Measurements from ENCODE around the gene ACTR5.

Gene ACTR5

DNA sequence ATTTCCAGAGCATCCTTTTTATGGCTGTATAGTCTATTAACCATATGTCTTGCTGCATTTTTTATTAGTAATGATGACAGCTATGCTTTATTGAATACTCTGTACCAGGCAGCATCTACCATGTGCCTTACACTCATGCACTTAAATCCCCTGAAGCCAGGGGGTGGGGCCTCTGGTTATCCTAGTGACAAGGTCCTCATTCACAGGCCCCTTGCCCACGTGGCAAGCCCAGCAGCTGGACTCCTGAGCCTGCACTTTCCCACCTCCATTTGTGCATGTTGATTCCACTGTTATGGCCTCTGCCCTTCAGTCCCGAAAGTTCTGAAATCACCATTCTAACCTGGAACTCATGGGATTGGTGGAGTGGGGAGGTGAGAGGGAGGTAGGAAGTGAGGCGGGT, 22.3 kb downstream of the ACTR5 start:
- Histone ChIP-seq H2AFZ (ENCODE audit: low read depth, low read length) (no peak overlapping the region), H3K79me2 (ENCODE audit: insufficient read depth, low read length) (no peaks in the 10 kb centered on the region), H3K27ac (ENCODE audit: low read length) (no peak overlapping the region), H3K9ac (ENCODE audit: low read depth, low read length) (no peak overlapping the region), H3K9me3 (ENCODE audit: insufficient read depth, low read length, severe bottlenecking) (peaks cover 2% of the 10 kb centered on the region), H3K36me3 (ENCODE audit: insufficient read depth, low read length) (peaks cover 89% of the 10 kb centered on the region), H3K4me2 (ENCODE audit: insufficient read depth, low read length) (no peak overlapping the region), H3K27me3 (ENCODE audit: insufficient read depth, low read length, poor library complexity) (no peaks in the 10 kb centered on the region), H4K20me1 (ENCODE audit: insufficient read depth, low read length) (peaks cover 4% of the 10 kb centered on the region; the same call in 1 of the 2 replicates), H3K4me3 (ENCODE audit: low read depth in 1 of 2, low read length in 2 of 2) (no peak overlapping the region), H3K4me1 (ENCODE audit: insufficient read depth, low read length) (no peaks in the 10 kb centered on the region)
- no peak for DNase-seq
- ATAC-seq (ENCODE audit: insufficient read depth, low read depth): no peak
- TF ChIP-seq CTCF (IDR thresholded peaks at IDR 0.05; ENCODE audit: borderline replicate concordance, extremely low read depth, low read length, poor library complexity, severe bottlenecking) (no peak), EZH2 (IDR thresholded peaks at IDR 0.05; ENCODE audit: borderline replicate concordance, low read depth, low read length, severe bottlenecking) (no peak)

DNA sequence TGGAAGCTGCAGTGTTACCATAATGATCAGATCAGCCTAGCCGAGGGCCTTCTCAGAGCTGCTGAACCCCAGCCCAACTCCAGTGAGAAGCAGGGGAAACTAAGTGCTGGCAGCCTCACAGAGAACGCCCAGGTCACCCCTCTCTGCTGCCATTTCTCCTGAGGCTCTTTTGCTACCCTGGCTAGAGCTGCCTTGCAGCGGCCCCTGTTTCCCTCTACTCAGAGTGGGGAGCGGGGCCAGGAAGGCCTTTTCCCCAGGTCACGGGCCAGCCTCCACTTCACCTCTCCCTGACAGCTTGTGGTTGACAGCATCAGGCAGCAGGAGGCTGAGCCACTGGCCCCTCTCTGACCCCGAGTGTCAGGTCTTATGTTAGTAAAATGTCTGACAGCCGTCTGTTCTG, 22.7 kb downstream of the ACTR5 start:
- no peak for ATAC-seq (ENCODE audit: insufficient read depth, low read depth)
- H3K27ac ChIP-seq (ENCODE audit: low read length): no peak overlapping the region
- no peak overlapping the region for H2AFZ ChIP-seq (ENCODE audit: low read depth, low read length)
- H3K4me2 ChIP-seq (ENCODE audit: insufficient read depth, low read length): no peak overlapping the region
- TF ChIP-seq CTCF (IDR thresholded peaks at IDR 0.05; ENCODE audit: borderline replicate concordance, extremely low read depth, low read length, poor library complexity, severe bottlenecking) (no peak), EZH2 (IDR thresholded peaks at IDR 0.05; ENCODE audit: borderline replicate concordance, low read depth, low read length, severe bottlenecking) (no peak)
- no peaks in the 10 kb centered on the region for H3K79me2 ChIP-seq (ENCODE audit: insufficient read depth, low read length)
- no peak overlapping the region for H3K9ac ChIP-seq (ENCODE audit: low read depth, low read length)
- peaks cover 4% of the 10 kb centered on the region; the same call in 1 of the 2 replicates for H4K20me1 ChIP-seq (ENCODE audit: insufficient read depth, low read length)
- peaks cover 2% of the 10 kb centered on the region for H3K9me3 ChIP-seq (ENCODE audit: insufficient read depth, low read length, severe bottlenecking)
- H3K27me3 ChIP-seq (ENCODE audit: insufficient read depth, low read length, poor library complexity): no peaks in the 10 kb centered on the region
- H3K36me3 ChIP-seq (ENCODE audit: insufficient read depth, low read length): peaks cover 87% of the 10 kb centered on the region
- no peaks in the 10 kb centered on the region for H3K4me1 ChIP-seq (ENCODE audit: insufficient read depth, low read length)
- H3K4me3 ChIP-seq (ENCODE audit: low read depth in 1 of 2, low read length in 2 of 2): no peak overlapping the region
- DNase-seq: no peak

DNA sequence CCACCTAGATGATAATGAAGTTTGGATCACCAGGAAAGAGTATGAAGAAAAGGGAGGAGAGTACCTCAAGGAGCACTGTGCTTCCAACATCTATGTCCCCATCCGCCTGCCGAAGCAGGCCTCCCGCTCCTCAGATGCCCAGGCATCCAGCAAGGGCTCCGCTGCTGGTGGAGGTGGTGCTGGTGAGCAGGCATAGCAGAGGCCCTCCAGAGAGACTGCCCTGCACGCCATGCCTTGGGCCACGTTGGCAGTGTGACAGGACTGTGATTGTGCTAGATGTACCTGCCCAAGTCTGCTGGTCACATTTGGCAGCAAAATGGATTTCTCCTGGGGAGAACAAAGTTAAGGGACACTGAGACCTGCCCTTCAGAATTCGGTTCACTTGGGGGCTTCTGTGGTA, 23.4 kb downstream of the ACTR5 start:
- ATAC-seq (ENCODE audit: insufficient read depth, low read depth): no peak
- H3K4me2 ChIP-seq (ENCODE audit: insufficient read depth, low read length): no peak overlapping the region
- peaks cover 85% of the 10 kb centered on the region for H3K36me3 ChIP-seq (ENCODE audit: insufficient read depth, low read length)
- no peaks in the 10 kb centered on the region for H3K79me2 ChIP-seq (ENCODE audit: insufficient read depth, low read length)
- TF ChIP-seq CTCF (IDR thresholded peaks at IDR 0.05; ENCODE audit: borderline replicate concordance, extremely low read depth, low read length, poor library complexity, severe bottlenecking) (no peak), EZH2 (IDR thresholded peaks at IDR 0.05; ENCODE audit: borderline replicate concordance, low read depth, low read length, severe bottlenecking) (no peak)
- H3K4me1 ChIP-seq (ENCODE audit: insufficient read depth, low read length): no peaks in the 10 kb centered on the region
- H3K27me3 ChIP-seq (ENCODE audit: insufficient read depth, low read length, poor library complexity): no peaks in the 10 kb centered on the region
- H3K4me3 ChIP-seq (ENCODE audit: low read depth in 1 of 2, low read length in 2 of 2): no peak overlapping the region
- DNase-seq: no peak
- no peak overlapping the region for H2AFZ ChIP-seq (ENCODE audit: low read depth, low read length)
- no peak overlapping the region for H3K27ac ChIP-seq (ENCODE audit: low read length)
- H4K20me1 ChIP-seq (ENCODE audit: insufficient read depth, low read length): peaks cover 4% of the 10 kb centered on the region; the same call in 1 of the 2 replicates
- peaks cover 2% of the 10 kb centered on the region for H3K9me3 ChIP-seq (ENCODE audit: insufficient read depth, low read length, severe bottlenecking)
- H3K9ac ChIP-seq (ENCODE audit: low read depth, low read length): no peak overlapping the region

DNA sequence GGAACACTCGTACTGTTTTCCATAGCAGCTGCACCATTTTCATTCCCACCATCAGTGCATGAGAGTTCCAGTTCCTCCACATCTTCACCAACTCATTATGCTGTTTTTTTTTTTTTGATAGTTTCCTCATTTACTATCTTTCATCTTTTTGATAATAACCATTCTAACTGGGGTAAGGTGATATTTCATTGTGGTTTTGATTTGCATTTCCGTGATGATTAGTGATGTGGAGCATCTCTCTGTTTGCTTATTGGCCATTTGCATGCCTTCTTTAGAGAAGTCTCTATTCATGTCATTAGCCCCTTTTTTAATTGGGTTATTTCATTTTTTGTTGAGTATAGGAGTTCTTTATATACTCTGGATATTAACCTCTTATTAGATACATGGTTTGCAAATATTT, 25.9 kb downstream of the ACTR5 start:
- H3K9ac ChIP-seq (ENCODE audit: low read depth, low read length): no peak overlapping the region
- H3K79me2 ChIP-seq (ENCODE audit: insufficient read depth, low read length): no peaks in the 10 kb centered on the region
- H3K27me3 ChIP-seq (ENCODE audit: insufficient read depth, low read length, poor library complexity): no peaks in the 10 kb centered on the region
- TF ChIP-seq EZH2 (IDR thresholded peaks at IDR 0.05; ENCODE audit: borderline replicate concordance, low read depth, low read length, severe bottlenecking): no peak
- TF ChIP-seq CTCF (IDR thresholded peaks at IDR 0.05; ENCODE audit: borderline replicate concordance, extremely low read depth, low read length, poor library complexity, severe bottlenecking): no peak
- ATAC-seq (ENCODE audit: insufficient read depth, low read depth) (no peak), DNase-seq (no peak)
- H4K20me1 ChIP-seq (ENCODE audit: insufficient read depth, low read length): 0 out of 2 replicates have a peak, but pooled peaks cover 3% of the 10 kb centered on the region
- H3K27ac ChIP-seq (ENCODE audit: low read length): no peak overlapping the region
- H3K36me3 ChIP-seq (ENCODE audit: insufficient read depth, low read length): peaks cover 62% of the 10 kb centered on the region
- no peaks in the 10 kb centered on the region for H3K4me1 ChIP-seq (ENCODE audit: insufficient read depth, low read length)
- no peak overlapping the region for H3K4me3 ChIP-seq (ENCODE audit: low read depth in 1 of 2, low read length in 2 of 2)
- H3K9me3 ChIP-seq (ENCODE audit: insufficient read depth, low read length, severe bottlenecking): peaks cover 2% of the 10 kb centered on the region
- H2AFZ ChIP-seq (ENCODE audit: low read depth, low read length): no peak overlapping the region
- H3K4me2 ChIP-seq (ENCODE audit: insufficient read depth, low read length): no peak overlapping the region
